HepG2 (cell line): Measurements from ENCODE around the gene SEMA3E. TPM values are rescaled to one million over a fixed set of nuclear protein-coding genes. Genes with fewer than 3 reads are reported as not detected.

Experiments
- ATAC-seq: fragments of 200-7000 bp; cut with Tn5 transposase; 3 replicates; pipeline ENCODE4 v1.9.1; 2020; ENCODE audit warnings: mild to moderate bottlenecking, moderate library complexity
- BruUV-seq: library from RNA; stranded (reverse); fragments of 400-500 nt; replicated peaks from 2 replicates; lab custom pipeline; 2021; lab: Mats Ljungman, UMichigan
- CTCF ChIA-PET: fragments of 300-600 bp; formaldehyde crosslinking; extraction: SDS; loops from one replicate; lab custom pipeline; 2021; ENCODE audit warnings: low total read pairs, inconsistent platforms, low intra/inter-chr PET ratio; lab: Yijun Ruan, JAX
- POLR2A ChIA-PET: fragments of 350-600 bp; sonication (Branson Sonifier 250); formaldehyde crosslinking; loops from one replicate; lab custom pipeline; 2020; ENCODE audit warnings: antibody characterized with exemption, inconsistent platforms; lab: Yijun Ruan, JAX
- DNase-seq: peaks from one replicate; pipeline ENCODE4 v3.0.0-alpha.2; 2015; ENCODE audit warnings: low spot score
- FAIRE-seq: peaks from 3 replicates; lab custom pipeline; 2011; peaks lifted over from hg19 to GRCh38; lab: Jason Lieb, UNC
- H2AFZ ChIP-seq: one replicate; pipeline ENCODE4 v1.6.1; 2011; ENCODE audit warnings: low read length, inconsistent platforms
- H3K27ac ChIP-seq: fragments of 300-600 bp; 3 replicates; pipeline ENCODE4 v1.8.0; 2011; ENCODE audit warnings: mixed run types, mild to moderate bottlenecking, mixed read lengths, low read length, inconsistent platforms; ENCODE audit not compliant: insufficient read depth; ENCODE audit errors: extremely low read length
- H3K27me3 ChIP-seq, 2 experiments: fragments of 200-600 bp in 1 of 2; 2 replicates in 1 of 2; 3 replicates in 1 of 2; pipeline versions ENCODE4 v1.6.0 to v1.8.0; 2011; ENCODE audit warnings: low read length in 2 of 2, mild to moderate bottlenecking in 2 of 2, moderate library complexity in 2 of 2, inconsistent platforms in 1 of 2; ENCODE audit not compliant: insufficient read depth in 2 of 2, control insufficient read depth in 1 of 2
- H3K36me3 ChIP-seq, 2 experiments: fragments of 200-600 bp in 1 of 2; replicated peaks in 1 of 2; 2 replicates in 1 of 2; 3 replicates in 1 of 2; pipeline versions ENCODE4 v1.5.1 to v1.8.0; 2011; ENCODE audit warnings: low read length in 2 of 2, inconsistent platforms in 1 of 2; ENCODE audit not compliant: insufficient read depth in 2 of 2, control insufficient read depth in 1 of 2
- H3K4me1 ChIP-seq: 2 replicates; pipeline ENCODE4 v1.5.1; 2012; ENCODE audit warnings: low read length, inconsistent platforms; ENCODE audit not compliant: insufficient read depth
- H3K4me2 ChIP-seq: 2 replicates; pipeline ENCODE4 v1.6.0; 2011; ENCODE audit warnings: low read depth, low read length, inconsistent platforms
- H3K4me3 ChIP-seq, 3 experiments: fragments of 200-600 bp in 1 of 3; sonication (generic), shearing (Covaris generic) in 1 of 3; replicated peaks in 1 of 3; 2 replicates each; pipeline ENCODE4 v1.5.1; 2011 to 2016; ENCODE audit warnings: low read length in 3 of 3, inconsistent platforms in 2 of 3, low read depth in 2 of 3, mild to moderate bottlenecking in 2 of 3, control low read depth in 1 of 3, mixed read lengths in 1 of 3; ENCODE audit not compliant: insufficient read depth in 1 of 3
- H3K79me2 ChIP-seq: one replicate; pipeline ENCODE4 v1.6.1; 2011; ENCODE audit warnings: low read length, inconsistent platforms; ENCODE audit not compliant: insufficient read depth
- H3K9ac ChIP-seq: 2 replicates; pipeline ENCODE4 v1.6.0; 2011; ENCODE audit warnings: mild to moderate bottlenecking, low read depth, low read length, inconsistent platforms; ENCODE audit not compliant: insufficient read depth
- H3K9me3 ChIP-seq: 2 replicates; pipeline ENCODE4 v1.5.1; 2012; ENCODE audit warnings: mild to moderate bottlenecking, low read length
- H4K20me1 ChIP-seq: 2 replicates; pipeline ENCODE4 v1.6.0; 2011; ENCODE audit warnings: inconsistent platforms, mild to moderate bottlenecking, low read length, moderate library complexity; ENCODE audit not compliant: insufficient read depth
- BCL3 ChIP-seq: sonication (generic); formaldehyde crosslinking; IDR thresholded peaks from 2 replicates; pipeline ENCODE4 v1.5.1; 2020; ENCODE audit warnings: mild to moderate bottlenecking, missing genetic modification reagents, moderate library complexity
- CBFB ChIP-seq: sonication (generic); formaldehyde crosslinking; IDR thresholded peaks from 2 replicates; pipeline ENCODE4 v1.4.0; 2020; ENCODE audit warnings: missing genetic modification reagents
- CENPX ChIP-seq: sonication (generic); formaldehyde crosslinking; IDR thresholded peaks from 2 replicates; pipeline ENCODE4 v1.9.0; 2021; ENCODE audit warnings: mild to moderate bottlenecking, missing genetic modification reagents, moderate library complexity
- FOSL1 ChIP-seq: sonication (generic); formaldehyde crosslinking; IDR thresholded peaks from 2 replicates; pipeline ENCODE4 v1.9.0; 2021; ENCODE audit warnings: missing genetic modification reagents, borderline replicate concordance
- HIC2 ChIP-seq: sonication (generic); formaldehyde crosslinking; IDR thresholded peaks from 2 replicates; pipeline ENCODE4 v1.9.0; 2022; ENCODE audit warnings: low read depth, missing genetic modification reagents
- HOXA7 ChIP-seq: sonication (generic); formaldehyde crosslinking; IDR thresholded peaks from 2 replicates; pipeline ENCODE4 v1.8.1; 2022; ENCODE audit warnings: mild to moderate bottlenecking, missing genetic modification reagents, moderate library complexity
- MTA3 ChIP-seq: sonication (generic); formaldehyde crosslinking; IDR thresholded peaks from 2 replicates; pipeline ENCODE4 v1.4.0; 2020; ENCODE audit warnings: missing genetic modification reagents
- NR2F2 ChIP-seq: IDR thresholded peaks from 2 replicates; pipeline ENCODE4 v1.6.1; 2012; ENCODE audit warnings: low read depth, inconsistent platforms, borderline replicate concordance
- POGZ ChIP-seq: sonication (generic); formaldehyde crosslinking; IDR thresholded peaks from 2 replicates; pipeline ENCODE4 v1.4.0; 2020; ENCODE audit warnings: mild to moderate bottlenecking, missing genetic modification reagents
- U2AF1 ChIP-seq: fragments of 200-400 bp; formaldehyde crosslinking; optimal IDR thresholded peaks from 2 replicates; pipeline ENCODE3; 2017; ENCODE audit warnings: mild to moderate bottlenecking, low read depth, low read length
- ZFP82 ChIP-seq: sonication (generic); formaldehyde crosslinking; IDR thresholded peaks from 2 replicates; pipeline ENCODE4 v1.5.1; 2020; ENCODE audit warnings: mild to moderate bottlenecking, missing genetic modification reagents, borderline replicate concordance
- ZFP90 ChIP-seq: sonication (generic); formaldehyde crosslinking; IDR thresholded peaks from 2 replicates; pipeline ENCODE4 v1.8.0; 2022; ENCODE audit warnings: missing genetic modification reagents, mild to moderate bottlenecking, inconsistent platforms, borderline replicate concordance
- ZMYM4 ChIP-seq: sonication (generic); formaldehyde crosslinking; IDR thresholded peaks from 2 replicates; pipeline ENCODE4 v1.8.1; 2023; ENCODE audit warnings: mild to moderate bottlenecking, missing genetic modification reagents
- ZNF362 ChIP-seq: sonication (generic); formaldehyde crosslinking; IDR thresholded peaks from 2 replicates; pipeline ENCODE4 v1.4.0; 2020; ENCODE audit warnings: missing genetic modification reagents, mild to moderate bottlenecking, borderline replicate concordance
- ZNF547 ChIP-seq: sonication (generic); formaldehyde crosslinking; IDR thresholded peaks from 2 replicates; pipeline ENCODE4 v1.5.1; 2020; ENCODE audit warnings: mild to moderate bottlenecking, missing genetic modification reagents
- ZNF737 ChIP-seq: sonication (generic); formaldehyde crosslinking; IDR thresholded peaks from 2 replicates; pipeline ENCODE4 v1.5.0; 2020; ENCODE audit warnings: missing genetic modification reagents, mild to moderate bottlenecking, borderline replicate concordance
- ZNF766 ChIP-seq: sonication (generic); formaldehyde crosslinking; IDR thresholded peaks from 2 replicates; pipeline ENCODE4 v1.5.0; 2020; ENCODE audit warnings: missing genetic modification reagents, borderline replicate concordance
- ZNF781 ChIP-seq: sonication (generic); formaldehyde crosslinking; IDR thresholded peaks from 2 replicates; pipeline ENCODE4 v1.5.1; 2020; ENCODE audit warnings: borderline replicate concordance, mild to moderate bottlenecking, missing genetic modification reagents; ENCODE audit errors: not compliant biosample characterization
- ZSCAN21 ChIP-seq: sonication (generic); formaldehyde crosslinking; IDR thresholded peaks from 2 replicates; pipeline ENCODE4 v1.8.0; 2022; ENCODE audit warnings: mild to moderate bottlenecking, missing genetic modification reagents, moderate library complexity, borderline replicate concordance
- WGBS: methylation state at CpG from one replicate; pipeline ENCODE4 v1.1.6; 2017; ENCODE audit warnings: low lambda C conversion rate; 5-methylcytosine and 5-hydroxymethylcytosine counted together
- in situ Hi-C: cut with HindIII; loops from 2 replicates; pipeline ENCODE4 v1.10.0; 2017; ENCODE audit warnings: low pct_unique_long_range_greater_than_20kb; ENCODE audit not compliant: extremely low pct_ligation_motif_present
- intact Hi-C: fragments of 100-400 bp; cut with micrococcal nuclease; formaldehyde crosslinking; loops from one replicate; pipeline ENCODE4 v1.10.0; 2022; ENCODE audit not compliant: unreplicated experiment
- polyA plus RNA-seq, 8 experiments: library from polyadenylated mRNA; depleted of rRNA in 3 of 8; stranded (reverse) in 7 of 8; unstranded in 1 of 8; fragments of >200 nt; fragmentation: Illumina TruSeq in 4 of 8; extraction: Trizol in 4 of 8; gene quantifications; 2 replicates each; pipeline versions ENCODE4 v1.2.1 to v1.2.3, GENCODE V29; 2011 to 2016; ENCODE audit warnings: low read depth in 4 of 8, missing spikeins in 1 of 8, mixed read lengths in 1 of 8; ENCODE audit not compliant: insufficient read depth in 1 of 8
- total RNA-seq, 5 experiments: library from RNA; depleted of rRNA; stranded (reverse); fragments of >200 nt; fragmentation: Illumina TruSeq; extraction: Trizol; gene quantifications; 2 replicates each; pipeline ENCODE4 v1.2.3, GENCODE V29; 2016; ENCODE audit warnings: low read depth in 1 of 5

SEMA3E gene
- total and polyA plus RNA-seq, 2 of the 13 experiments (the other 11 are each of a cell fraction or from before 2014, with no cell fraction given) = not detected

GRCh38 chr7:83684928-83685327 lies 36.0 kb upstream of the SEMA3E start (continued):
- TF ChIP-seq ZNF737 (CRISPR knock-in tag) = no peak
- TF ChIP-seq CBFB (CRISPR knock-in tag) = no peak
- TF ChIP-seq ZNF362 (CRISPR knock-in tag) = no peak

- H3K27me3 ChIP-seq = no peaks in the 10 kb centered on the region
- no peak for ATAC-seq
- TF ChIP-seq HIC2 (CRISPR knock-in tag) (no peak), HOXA7 (CRISPR knock-in tag) (no peak), POGZ (CRISPR knock-in tag) (no peak), BCL3 (CRISPR knock-in tag) (no peak), U2AF1 (no peak), CENPX (CRISPR knock-in tag) (no peak), ZMYM4 (CRISPR knock-in tag) (no peak), ZFP82 (CRISPR knock-in tag) (no peak), MTA3 (no peak), ZNF781 (CRISPR knock-in tag) (no peak), ZFP90 (CRISPR knock-in tag) (no peak), ZNF547 (CRISPR knock-in tag) (no peak), FOSL1 (CRISPR knock-in tag) (no peak), ZSCAN21 (CRISPR knock-in tag) (no peak), ZNF766 (CRISPR knock-in tag) (no peak), NR2F2 (no peak)
- no peak for DNase-seq
- no peaks in the 10 kb centered on the region for H3K9me3 ChIP-seq
- in situ Hi-C loops = no loop called here
- no peak overlapping the region for H3K4me2 ChIP-seq
- BruUV-seq = no TSS peak
- WGBS = 0% methylated on average over 4 of the region's 4 CpGs
- H3K4me1 ChIP-seq = no peaks in the 10 kb centered on the region
- H3K4me3 ChIP-seq = no peak overlapping the region
- H2AFZ ChIP-seq = no peak overlapping the region
- H3K79me2 ChIP-seq = no peaks in the 10 kb centered on the region
- no peak overlapping the region for H3K27ac ChIP-seq
- no peaks in the 10 kb centered on the region for H4K20me1 ChIP-seq
- H3K9ac ChIP-seq = no peak overlapping the region
- H3K36me3 ChIP-seq = no peaks in the 10 kb centered on the region
- ChIA-PET POLR2A (no interaction called here), CTCF (no interaction called here)
- intact Hi-C loops = no loop called here
- no peak for FAIRE-seq
Measured at GRCh38 chr7:83681200-83681778, 32.4 kb upstream of the SEMA3E start.
